Measurements from ENCODE around the gene CAPZB.

CAPZB gene

DNA sequence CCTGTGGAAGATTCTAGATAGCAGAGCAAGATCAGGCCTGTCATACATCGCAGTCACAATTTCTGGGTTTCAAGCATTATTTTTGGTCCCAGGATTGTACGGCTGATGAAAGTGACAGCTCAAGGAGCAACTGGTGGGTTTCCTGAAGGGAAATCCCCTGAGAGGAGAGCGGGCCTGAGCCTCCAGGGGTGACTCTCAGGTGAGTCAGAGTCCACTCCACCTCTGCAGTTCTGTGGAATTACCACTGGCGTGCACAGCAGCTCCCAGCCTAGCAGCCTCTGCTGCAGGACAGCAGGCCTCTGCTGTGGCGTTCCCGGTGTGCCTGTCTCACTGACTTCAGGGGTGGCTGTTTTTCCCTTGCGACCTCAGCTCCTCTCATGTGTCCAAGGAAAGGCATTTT, 148.8 kb downstream of the CAPZB start:
- DNase-seq (ENCODE audit: low read depth) = no peak
- TF ChIP-seq, protein P1, sequence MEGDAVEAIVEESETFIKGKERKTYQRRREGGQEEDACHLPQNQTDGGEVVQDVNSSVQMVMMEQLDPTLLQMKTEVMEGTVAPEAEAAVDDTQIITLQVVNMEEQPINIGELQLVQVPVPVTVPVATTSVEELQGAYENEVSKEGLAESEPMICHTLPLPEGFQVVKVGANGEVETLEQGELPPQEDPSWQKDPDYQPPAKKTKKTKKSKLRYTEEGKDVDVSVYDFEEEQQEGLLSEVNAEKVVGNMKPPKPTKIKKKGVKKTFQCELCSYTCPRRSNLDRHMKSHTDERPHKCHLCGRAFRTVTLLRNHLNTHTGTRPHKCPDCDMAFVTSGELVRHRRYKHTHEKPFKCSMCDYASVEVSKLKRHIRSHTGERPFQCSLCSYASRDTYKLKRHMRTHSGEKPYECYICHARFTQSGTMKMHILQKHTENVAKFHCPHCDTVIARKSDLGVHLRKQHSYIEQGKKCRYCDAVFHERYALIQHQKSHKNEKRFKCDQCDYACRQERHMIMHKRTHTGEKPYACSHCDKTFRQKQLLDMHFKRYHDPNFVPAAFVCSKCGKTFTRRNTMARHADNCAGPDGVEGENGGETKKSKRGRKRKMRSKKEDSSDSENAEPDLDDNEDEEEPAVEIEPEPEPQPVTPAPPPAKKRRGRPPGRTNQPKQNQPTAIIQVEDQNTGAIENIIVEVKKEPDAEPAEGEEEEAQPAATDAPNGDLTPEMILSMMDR (IDR thresholded peaks at IDR 0.05; ENCODE audit: low read length, missing control alignments) = no peak

DNA sequence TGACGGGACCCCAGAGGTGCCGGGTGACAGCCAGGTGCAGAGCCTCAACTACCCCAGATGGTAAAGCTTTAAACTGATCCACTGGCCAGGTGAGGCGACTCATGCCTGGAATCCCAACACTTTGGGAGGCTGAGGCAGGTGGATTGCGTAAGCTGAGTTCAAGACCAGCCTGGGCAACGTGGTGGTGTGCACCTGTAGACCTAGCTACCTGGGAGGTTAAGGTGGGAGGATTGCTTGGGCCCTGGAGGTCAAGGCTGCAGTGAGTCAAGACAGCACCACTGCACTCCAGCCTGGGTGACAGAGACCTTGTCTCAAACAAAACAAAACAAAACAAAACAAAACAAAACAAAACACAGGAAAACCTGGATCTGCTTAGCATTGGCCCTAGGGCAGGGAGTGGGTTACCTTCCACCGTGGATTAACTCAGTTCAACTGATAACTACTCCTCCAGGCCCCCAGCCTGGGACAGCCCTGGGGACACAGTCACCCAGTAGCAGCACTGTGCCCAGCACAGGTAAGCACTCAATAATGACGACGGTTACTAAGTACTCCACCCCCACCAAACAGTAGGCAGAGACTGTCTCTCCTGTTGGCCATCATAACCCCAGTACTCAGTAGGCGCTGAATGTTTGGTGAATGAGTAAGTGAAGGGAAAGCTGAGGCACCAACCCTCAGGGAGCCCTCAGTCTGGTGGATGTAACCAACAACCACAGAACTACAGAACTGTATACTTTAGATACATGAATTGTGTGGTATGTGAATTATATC, 151.6 kb downstream of the CAPZB start:
- TF ChIP-seq, protein P1 (IDR thresholded peaks at IDR 0.05; ENCODE audit: low read length, missing control alignments) = no peak
- H3K4me3 ChIP-seq (replicated peaks; ENCODE audit: low read depth, low read length) = no peak overlapping the region
- DNase-seq (ENCODE audit: low read depth) = no peak

More for the DNA sequence above, 148.8 kb downstream of the CAPZB start:
- H3K4me3 ChIP-seq (replicated peaks; ENCODE audit: low read depth, low read length) = no peak overlapping the region

DNA sequence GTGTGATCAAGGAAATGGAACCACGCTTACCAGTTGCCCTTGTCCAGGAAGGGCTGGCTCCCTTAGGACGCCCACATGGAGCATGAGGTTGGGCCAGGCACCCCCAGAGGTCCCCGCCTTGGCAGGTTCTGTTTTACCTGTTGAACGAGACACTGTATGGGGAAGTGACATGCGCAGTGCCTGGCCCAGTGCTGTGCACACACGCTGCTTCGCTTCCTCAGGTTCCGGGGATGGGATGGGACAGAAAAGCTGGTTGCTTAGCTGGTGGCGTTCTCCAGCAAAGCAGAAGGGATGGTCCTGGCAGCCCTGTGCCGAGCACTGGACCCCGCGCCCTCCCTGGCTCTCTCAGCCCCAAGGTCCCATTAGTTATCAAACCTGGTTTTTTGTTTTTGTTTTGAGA, 152.5 kb downstream of the CAPZB start:
- TF ChIP-seq, protein P1 (IDR thresholded peaks at IDR 0.05; ENCODE audit: low read length, missing control alignments) = no peak
- H3K4me3 ChIP-seq (replicated peaks; ENCODE audit: low read depth, low read length) = no peak overlapping the region
- DNase-seq (ENCODE audit: low read depth) = no peak

DNA sequence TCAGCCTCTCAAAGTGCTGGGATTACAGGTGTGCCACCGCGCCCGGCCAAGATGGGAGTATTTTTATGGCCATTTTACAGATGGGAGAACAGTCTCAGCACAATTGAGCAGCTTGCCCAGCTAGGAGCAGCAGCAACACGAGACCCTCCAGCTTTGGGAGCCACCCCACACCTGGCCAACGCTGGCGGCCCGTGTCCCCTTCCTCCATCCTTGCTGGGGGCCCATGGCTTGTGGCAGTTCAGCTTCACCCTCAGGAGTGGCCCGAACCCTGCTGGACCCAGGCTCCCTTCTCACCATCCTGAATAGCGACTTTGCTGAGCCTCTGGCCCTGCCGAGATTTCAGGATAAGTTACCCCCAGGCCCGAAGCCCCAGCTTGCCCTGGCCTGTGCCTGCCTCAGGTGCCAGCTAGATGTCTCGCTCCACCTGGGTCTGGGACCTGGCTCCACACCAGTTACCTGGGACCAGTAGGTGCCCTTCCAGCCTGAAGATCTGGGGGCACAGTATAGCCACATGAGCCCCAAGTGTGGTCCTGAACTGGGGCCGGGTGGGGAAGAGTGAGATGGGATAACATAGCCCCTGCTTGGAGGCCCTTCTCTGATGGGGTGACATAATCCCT, 154.0 kb downstream of the CAPZB start:
- H3K4me3 ChIP-seq (replicated peaks; ENCODE audit: low read depth, low read length) = no peak overlapping the region
- TF ChIP-seq, protein P1 (IDR thresholded peaks at IDR 0.05; ENCODE audit: low read length, missing control alignments) = no peak
- DNase-seq (ENCODE audit: low read depth) = no peak

DNA sequence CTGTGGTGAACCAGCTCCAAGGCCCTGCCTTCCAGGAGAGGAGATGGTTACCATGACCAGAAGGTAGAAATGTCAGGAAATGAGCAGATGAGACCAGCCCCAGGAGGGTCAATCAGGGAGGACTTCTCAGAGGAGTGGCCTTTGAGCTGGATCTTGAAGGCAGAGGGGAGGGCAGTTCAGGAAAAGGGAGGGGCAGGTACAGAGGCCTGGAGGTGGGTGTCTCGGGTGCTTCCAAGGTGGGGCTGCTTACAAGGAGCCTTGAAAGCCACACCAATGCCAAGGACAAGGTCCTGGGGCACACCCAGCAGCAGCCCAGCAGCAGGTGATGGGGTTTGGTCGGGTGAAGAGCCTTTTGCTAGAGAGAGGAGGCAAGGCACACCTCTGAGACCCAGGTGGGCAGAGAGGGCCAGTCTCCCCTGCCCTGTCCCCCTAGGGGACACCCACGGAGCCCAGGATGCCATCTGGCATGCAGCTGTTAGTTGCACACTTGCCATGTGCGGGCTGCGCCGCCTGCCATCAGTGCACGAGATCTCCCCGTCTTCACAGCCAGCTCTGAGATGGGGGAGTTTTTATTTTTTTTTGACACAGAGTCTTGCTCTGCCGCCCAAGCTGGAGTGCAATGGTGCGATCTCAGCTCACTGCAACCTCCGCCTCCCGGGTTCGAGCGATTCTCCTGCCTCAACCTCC, 154.7 kb downstream of the CAPZB start:
- DNase-seq (ENCODE audit: low read depth) = no peak
- H3K4me3 ChIP-seq (replicated peaks; ENCODE audit: low read depth, low read length) = no peak overlapping the region
- TF ChIP-seq, protein P1 (IDR thresholded peaks at IDR 0.05; ENCODE audit: low read length, missing control alignments) = no peak

DNA sequence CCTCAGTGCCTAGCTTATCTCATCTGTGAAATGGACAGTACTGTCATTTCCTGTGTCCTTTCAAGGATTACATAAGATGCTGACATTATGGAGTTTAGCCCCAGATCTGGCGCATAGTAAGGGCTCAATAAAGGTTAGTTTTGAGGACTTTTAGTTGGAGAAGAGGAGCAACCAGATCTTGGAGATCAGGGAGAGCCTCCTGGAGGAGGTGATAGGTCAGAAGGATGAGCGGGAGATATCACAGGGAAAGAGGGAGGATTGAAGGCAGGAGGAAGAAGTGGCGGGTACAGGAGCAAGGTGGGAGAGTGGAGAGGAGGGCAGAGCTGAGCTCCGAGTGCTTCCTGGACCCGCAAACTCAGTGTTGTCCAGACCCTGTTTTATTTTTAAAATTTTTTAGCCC, 155.7 kb downstream of the CAPZB start:
- DNase-seq (ENCODE audit: low read depth) = no peak
- TF ChIP-seq, protein P1 (IDR thresholded peaks at IDR 0.05; ENCODE audit: low read length, missing control alignments) = no peak
- H3K4me3 ChIP-seq (replicated peaks; ENCODE audit: low read depth, low read length) = no peak overlapping the region

All from fibroblast of pulmonary artery (primary cell).